ENCODE results near the gene TBPL2. TPM values are rescaled to one million over a fixed set of nuclear protein-coding genes. Genes with fewer than 3 reads are reported as not detected.

Gene TBPL2
- total RNA-seq, 6 experiments from 2014 or later = not detected

GRCh38 chr14:55366271-55366670 is 74.1 kb downstream of the TBPL2 start:
- Mint-ChIP-seq H3K27me3 (ENCODE audit: insufficient read depth) (no peaks in the 10 kb centered on the region; the same call in 1 of the 2 replicates), H3K36me3 (ENCODE audit: low read depth) (peaks cover 41% of the 10 kb centered on the region), H3K9me3 (no peaks in the 10 kb centered on the region), H3K4me3 (no peak overlapping the region), H3K4me1 (ENCODE audit: low read depth) (peaks cover 21% of the 10 kb centered on the region), H3K27ac (peak overlapping the region; percentile 39)
- DNase-seq = peak; percentile 60
- TF ChIP-seq CTCF (IDR thresholded peaks at IDR 0.05) = no peak

Other genes with a start within 250 kb of the TBPL2 start
- gene DLGAP5, start 249.0 kb downstream of the TBPL2 start, total RNA-seq (2021; fragmentation: NEBNext Ultra II Directional; extraction: Animal tissue kit (Norgen Biotek cat#: 25700)) = 10 to 100 TPM; 21.8 to 58.3 (median 52.5) TPM
- 10 to 100 TPM; 10.3 to 13.5 (median 11.7) TPM for gene FBXO34, start 169.2 kb downstream of the TBPL2 start, total RNA-seq (2021; fragmentation: NEBNext Ultra II Directional; extraction: Animal tissue kit (Norgen Biotek cat#: 25700))
- 1 to 10 TPM; 7.9 to 9.2 (median 8.5) TPM for gene ATG14, start 28.8 kb downstream of the TBPL2 start, total RNA-seq (2021; fragmentation: NEBNext Ultra II Directional; extraction: Animal tissue kit (Norgen Biotek cat#: 25700))
- 100 to 1,000 TPM; 135 to 175 (median 148) TPM for gene KTN1, start 139.6 kb upstream of the TBPL2 start, total RNA-seq (2021; fragmentation: NEBNext Ultra II Directional; extraction: Animal tissue kit (Norgen Biotek cat#: 25700))

Measured in HFFc6 (cell line).